Activated CD4-positive, CD25-positive, alpha-beta regulatory T cell treated with anti-CD3 and anti-CD28 coated beads, Interleukin-2, amount 50 U/mL, for 72 hours (primary cell): Measurements from ENCODE around the gene GABPB1.

Experiments
- DNase-seq: peaks from one replicate; pipeline ENCODE4 v3.0.0; 2021

The GABPB1 gene

GRCh38 chr15:50236433-50236832, 118.6 kb downstream of the GABPB1 start:
- no peak for DNase-seq

GRCh38 chr15:50235794-50236193, 119.2 kb downstream of the GABPB1 start:
- DNase-seq, result no peak

- no peak for DNase-seq
Observed at GRCh38 chr15:50234764-50235163, 120.2 kb downstream of the GABPB1 start.

GRCh38 chr15:50233192-50233736, 121.7 kb downstream of the GABPB1 start:
- no peak for DNase-seq

GRCh38 chr15:50232791-50233190, 122.2 kb downstream of the GABPB1 start:
- DNase-seq, result no peak

GRCh38 chr15:50231761-50232160, 123.2 kb downstream of the GABPB1 start:
- no peak for DNase-seq

- no peak for DNase-seq
Observed at GRCh38 chr15:50229336-50229735, 125.7 kb downstream of the GABPB1 start.

- DNase-seq, result no peak
Observed at GRCh38 chr15:50228866-50229265, 126.1 kb downstream of the GABPB1 start.

- no peak for DNase-seq
Observed at GRCh38 chr15:50227076-50227475, 127.9 kb downstream of the GABPB1 start.

- no peak for DNase-seq
Observed at GRCh38 chr15:50225938-50226337, 129.1 kb downstream of the GABPB1 start.
